Heart left ventricle (tissue), 13 donors: ENCODE results near the gene LONP1.

Experiments
- CTCF ChIP-seq, 12 donors: fragments of 200-600 bp; sonication (generic) in 4 of 12; IDR thresholded peaks; one replicate each; pipeline versions ENCODE4 v1.5.0 to v1.8.0; 2018 to 2022; ENCODE audit warnings: antibody characterized with exemption in 12 of 12, mild to moderate bottlenecking in 5 of 12
- POLR2A ChIP-seq, 2 donors: fragments of 450-650 bp; IDR thresholded peaks; one replicate each; pipeline ENCODE4 v1.6.1; 2017; ENCODE audit warnings: antibody characterized with exemption in 2 of 2, mild to moderate bottlenecking in 2 of 2, moderate library complexity in 2 of 2
- donor health status: ischemic (EF 13 %, LVEDD 7.1; RV severe dilation, severe dysfunction).
- donor health status: DM: no; HTN: yes; CAD: no.
- donor health status: DM: no; HTN: no; CAD: no.
- donor health status: ischemic (EF 25% LVEDD 6.9; RV normal size, moderate dysfunction).
- donor health status: ischemic (EF 25% LVEDD 5.7; RV mildly dilated, moderate dysfunction).
- donor health status: ischemic (EF 35%, LVEDD 5.7; RV mildly dilated, moderate dysfunction).
- donor health status: nonischemic (EF 11% LVEDD 7.7; RV severe dilation, severe dysfunction).
- donor health status: DM: yes; HTN: yes; CAD: no.
- donor health status: PGD.
- donor health status: ischemic (EF 29% LVEDD 5.4; RV normal size, mild dysfunction).
- donor health status: nonischemic (EF 23%, LVEDD 6.1; RV moderate dilation, normal function).

DNA sequence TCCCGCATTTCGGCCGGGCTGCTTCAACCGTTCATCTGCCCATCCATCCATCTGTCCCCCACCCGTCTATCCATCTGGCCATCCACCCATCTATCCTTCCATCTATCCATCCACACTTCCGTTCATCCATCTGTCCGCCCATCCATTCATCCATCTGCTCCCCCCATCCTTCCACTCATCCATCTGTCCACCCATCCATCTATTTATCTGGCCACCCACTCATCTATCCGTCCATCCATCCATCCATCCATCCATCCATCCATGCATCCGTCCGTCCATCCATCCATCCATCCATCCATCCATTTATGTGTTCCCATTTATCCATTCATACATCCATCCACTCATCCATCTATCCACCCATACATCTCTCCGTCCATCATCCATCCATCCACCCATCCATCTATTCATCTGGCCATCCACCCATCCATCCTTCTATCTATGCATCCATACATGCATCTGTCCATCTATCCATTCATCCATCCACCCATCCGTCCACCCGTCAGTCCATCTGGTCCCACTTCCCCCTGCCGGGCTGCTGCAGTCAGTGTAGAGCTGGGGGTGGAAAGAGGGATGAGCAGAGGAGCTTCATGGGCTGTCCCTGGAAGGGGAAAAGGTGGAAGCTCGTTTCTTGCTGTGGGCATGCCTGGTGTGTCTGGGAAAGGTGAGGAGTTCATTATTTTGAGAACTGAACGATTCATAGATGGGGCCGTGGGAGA, 38.4 kb downstream of the LONP1 start:
- TF ChIP-seq CTCF (IDR thresholded peaks at IDR 0.05) (no peak), POLR2A (IDR thresholded peaks at IDR 0.05) (no peak)
